Cardiac septum (tissue), 1 donor: ENCODE measurements around the gene FGF3. TPM values are rescaled to one million over a fixed set of nuclear protein-coding genes. Genes with fewer than 3 reads are reported as not detected.
A peak's percentile ranks its signal among the peaks of the same experiment; 100 is the strongest.

Source experiments
- DNase-seq: peaks from one replicate; pipeline ENCODE4 v3.0.0-alpha.2; 2020; ENCODE audit warnings: low spot score
- intact Hi-C: fragments of 100-400 bp; cut with DNase I; formaldehyde crosslinking; loops from one replicate; pipeline ENCODE4 v1.14.0; 2022
- long read RNA-seq: library from polyadenylated mRNA; unstranded; transcript quantifications from one replicate; pipeline ENCODE4 v2.0.0, GENCODE V29; 2021
- total RNA-seq: library from RNA; stranded (reverse); fragmentation: NEBNext Ultra II Directional; extraction: Animal tissue kit (Norgen Biotek cat#: 25700); gene quantifications from one replicate; pipeline ENCODE4 v1.2.1, GENCODE V29; 2021
- donor health status: DM: no; HTN: no; CAD: no.

FGF3 gene
- not detected for total RNA-seq
- long read RNA-seq, result 0 reads

DNA sequence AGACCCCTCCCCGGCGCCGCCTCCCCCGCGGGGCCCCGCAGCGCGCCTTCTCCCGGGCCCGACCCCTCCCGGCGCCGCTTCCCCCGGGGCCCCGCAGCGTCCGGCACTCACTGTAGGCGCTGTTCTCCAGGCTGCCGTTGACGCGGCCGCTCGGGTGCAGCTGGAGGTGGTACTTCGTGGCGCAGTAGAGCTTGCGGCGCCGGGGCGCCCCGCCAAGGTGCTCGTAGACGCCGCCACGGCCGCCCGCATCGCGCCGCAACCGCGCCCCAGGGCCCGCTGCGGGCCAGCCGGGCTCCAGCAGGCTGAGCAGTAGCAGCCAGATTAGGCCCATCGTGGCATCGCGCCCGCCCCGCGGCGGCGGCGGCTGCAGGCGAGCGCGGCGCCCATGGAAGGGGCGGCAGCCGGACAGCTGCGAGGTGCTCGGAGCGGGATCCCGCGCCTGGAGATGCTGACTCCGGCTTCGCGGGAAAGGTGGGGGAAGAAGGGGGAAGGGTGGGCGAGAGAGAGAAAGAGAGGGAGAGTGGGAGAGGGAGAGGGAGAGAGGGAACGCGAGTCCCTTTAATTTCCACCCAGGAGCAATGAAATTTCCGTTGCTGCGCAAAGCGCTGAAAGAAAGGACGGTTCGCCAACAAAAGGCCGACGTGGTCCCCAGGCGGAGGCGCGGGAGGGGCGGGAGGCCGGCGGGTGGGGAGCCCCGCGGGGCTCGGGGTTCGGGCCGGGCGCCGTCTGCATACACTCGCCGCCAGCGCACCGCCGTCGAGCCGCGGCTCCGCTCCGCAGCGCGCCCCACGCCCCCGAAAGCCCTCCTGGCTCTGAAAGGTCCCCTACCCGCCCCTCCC is at the start of gene FGF3:
Gene FGF3 (minus strand): TSS at position 814 of the 839 bp plus-strand sequence. CDS start 483 bp downstream, at position 331.
- intact Hi-C loops, result no loop called here
- DNase-seq, result no peak

DNA sequence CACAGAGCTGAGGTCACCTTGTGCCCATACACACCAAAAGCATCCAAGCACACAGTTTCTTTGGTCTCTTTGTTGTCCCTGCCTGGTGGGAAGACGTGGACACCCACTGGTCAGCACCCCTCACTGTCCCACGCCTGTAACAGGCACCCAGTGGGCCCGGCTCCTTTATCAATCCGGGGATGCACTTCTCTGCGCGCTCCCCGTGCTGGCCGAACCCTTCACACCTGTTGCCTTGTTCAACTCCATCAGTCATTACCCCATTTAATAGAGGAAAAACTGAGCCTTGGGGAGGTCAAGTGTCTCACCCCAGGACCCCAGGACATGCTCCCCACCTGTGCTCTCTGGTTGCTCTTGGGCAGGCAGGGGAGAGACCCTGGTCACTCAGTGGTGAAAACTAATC is 49.7 kb upstream of the FGF3 start:
- intact Hi-C loops, result no loop called here
- DNase-seq, result peak; percentile 51

DNA sequence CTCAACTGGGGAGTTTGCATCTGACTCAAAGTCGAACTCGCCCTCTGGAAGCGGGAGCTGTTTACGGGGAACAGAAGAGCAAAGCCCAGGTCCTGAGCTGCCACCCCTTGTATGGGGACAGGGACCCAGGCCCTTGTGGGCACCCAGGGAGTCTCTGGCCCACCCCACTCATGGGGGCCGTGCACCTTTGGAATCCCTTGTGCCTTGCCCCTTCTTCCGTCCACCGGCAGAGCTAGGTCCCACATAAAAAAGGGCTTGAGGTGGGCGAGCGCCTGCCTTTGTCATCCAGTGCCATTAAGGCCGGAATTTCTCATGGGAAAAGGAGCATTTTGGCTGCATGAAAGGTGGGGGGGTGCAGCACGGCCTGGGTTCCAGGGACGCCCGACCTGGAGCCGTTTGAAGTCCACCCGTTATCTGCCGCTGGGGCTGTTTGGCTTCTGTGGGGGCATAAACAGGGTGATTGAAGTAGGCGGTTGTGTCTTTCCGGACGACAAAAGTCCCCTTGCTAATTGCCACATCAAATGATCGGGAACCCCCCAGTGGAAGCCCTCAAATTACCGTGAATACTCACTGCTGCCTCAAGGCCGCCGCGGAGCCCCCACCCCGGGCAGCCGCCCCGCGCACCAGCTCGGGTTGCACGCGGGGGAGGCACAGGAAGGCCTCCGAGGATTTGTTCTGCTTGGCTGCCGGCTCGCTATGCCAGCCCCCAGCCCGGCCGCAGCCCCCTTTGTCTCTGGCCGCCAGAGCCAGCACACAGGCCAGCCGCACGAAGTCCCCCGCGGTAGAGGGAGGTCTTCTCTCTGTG is 49.0 kb upstream of the FGF3 start:
- peak; percentile 58 for DNase-seq
- intact Hi-C loops, result no loop called here

DNA sequence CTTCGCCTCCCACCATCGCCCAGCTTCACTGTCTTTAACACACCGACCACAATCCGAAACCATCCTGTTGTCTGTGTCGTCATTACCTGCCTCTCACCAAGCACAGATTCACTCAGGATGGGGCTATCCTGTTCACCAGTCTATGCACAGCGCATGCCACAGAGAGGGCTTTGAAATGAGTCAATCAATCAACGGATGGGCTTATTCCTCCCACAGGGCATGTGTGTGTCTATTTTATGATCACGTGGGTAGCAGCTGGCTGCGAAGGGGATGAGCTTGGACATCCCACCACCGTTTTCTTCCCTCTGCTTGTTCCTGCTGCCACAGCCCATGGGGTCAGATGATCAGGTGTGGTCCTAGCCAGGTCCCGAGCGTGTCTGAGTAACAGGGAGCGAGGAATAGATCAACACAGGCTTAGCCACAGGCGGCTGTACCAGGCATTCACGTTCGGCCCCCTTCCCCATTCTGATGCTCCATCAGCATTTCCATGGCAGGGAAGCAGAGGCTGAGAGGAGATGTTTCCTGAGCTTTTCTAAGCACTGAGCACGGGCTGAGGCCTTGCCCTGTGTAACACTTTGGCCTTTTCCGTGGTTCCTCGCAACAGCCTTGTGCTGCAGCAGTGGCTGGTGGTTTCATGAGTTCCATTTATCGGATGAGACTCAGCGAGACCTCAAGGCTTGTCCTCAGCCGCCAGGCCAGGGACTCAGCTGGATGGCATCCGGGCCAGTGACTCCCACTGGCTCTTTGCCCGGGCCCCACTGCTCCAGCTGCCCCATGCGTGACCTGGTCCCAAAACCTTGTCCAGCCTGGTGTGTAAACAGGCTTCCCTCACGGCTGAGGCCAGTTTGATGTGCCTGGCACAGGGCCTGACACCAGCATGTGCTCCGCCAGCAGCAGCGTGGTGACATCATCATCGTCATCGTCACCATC is 48.1 kb upstream of the FGF3 start:
- peak; percentile 44 for DNase-seq
- intact Hi-C loops, result no loop called here

DNA sequence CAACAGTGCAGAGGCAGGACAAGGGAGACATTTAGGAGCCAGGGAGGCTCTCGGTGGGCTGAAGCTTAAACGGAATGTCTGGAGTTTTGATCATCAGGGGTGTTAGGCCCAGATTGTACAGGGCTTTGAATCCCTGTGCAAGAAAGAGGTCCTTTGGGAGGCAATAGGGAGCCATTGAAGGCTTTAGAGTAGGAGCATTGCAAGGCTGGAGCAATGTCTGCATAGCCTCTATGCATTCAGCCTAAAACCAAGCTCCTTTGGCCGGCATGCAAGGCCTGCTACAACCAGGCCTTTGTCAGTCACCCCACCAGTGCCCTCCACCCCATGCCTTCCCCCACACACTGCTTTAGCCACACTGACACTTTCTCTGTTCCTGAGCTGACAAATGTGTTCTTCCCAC is 47.4 kb upstream of the FGF3 start:
- intact Hi-C loops, result no loop called here

DNA sequence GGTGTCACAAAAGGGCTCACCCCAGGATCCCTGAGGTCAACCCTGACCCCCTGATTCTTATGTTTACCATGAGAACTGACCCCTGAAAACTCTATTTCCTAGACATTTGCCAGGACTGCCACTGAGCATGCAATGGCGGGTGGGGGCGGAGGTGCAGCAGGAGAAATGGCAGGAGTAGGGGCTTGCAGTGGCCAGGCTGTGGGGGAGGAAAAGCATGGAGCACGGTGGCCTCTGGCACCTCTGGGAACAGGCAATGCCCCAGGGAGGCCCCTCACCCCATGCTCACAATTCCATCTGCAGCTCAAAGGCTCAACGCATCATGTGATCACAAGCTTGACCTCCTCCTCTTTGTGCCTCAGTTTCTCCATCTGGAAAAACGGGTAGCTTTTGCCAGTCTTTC is 46.5 kb upstream of the FGF3 start:
- DNase-seq, result peak; percentile 7
- intact Hi-C loops, result no loop called here

More for the DNA sequence above, 47.4 kb upstream of the FGF3 start:
- DNase-seq, result peak; percentile 27

DNA sequence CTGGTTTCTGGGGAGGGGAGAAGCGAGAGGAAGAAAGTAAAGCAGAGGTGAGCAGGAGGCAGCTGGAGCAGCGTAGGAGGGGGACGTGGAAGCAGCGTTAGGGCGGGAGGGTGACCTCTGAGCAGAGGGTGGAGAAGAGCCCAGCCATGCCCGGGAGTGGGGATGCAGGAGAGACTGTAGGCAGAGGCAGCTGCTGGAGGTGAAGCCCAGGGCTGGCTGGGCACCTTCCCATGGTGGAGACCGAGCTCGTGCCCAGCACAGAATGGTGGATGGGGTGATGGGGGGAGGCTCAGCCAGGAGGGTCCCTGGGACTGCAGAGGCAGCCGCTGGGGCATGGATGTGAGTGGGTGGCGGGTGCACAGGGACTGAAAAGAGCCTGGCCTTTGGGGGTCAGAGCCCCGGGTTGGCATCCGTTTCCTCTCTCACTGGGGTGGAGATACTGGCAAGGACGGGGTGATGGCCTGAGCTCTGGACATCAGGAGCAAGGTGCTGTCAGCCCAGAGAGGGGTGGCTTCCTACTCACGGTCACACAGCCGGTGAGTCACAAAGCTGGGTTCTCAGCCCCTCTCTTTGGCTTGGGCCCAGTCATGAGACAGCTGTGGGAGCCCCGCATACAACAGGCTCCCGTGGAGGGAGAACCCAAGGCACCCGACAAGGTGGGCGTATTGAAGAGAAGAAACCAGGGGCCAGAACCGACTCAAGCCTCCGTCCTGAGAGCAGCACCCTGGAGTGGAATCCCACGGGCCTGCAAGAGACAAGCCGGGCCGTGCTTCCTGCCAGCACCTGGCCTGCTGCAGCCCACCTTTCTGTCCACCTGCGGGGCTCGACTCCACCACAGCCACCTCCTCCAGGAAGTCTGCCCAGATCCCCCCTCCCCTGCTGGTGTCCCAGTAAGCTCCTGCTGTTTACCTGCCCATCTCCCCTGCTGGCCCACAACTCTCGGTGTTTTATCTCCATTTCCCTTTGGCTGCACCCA is 45.8 kb upstream of the FGF3 start:
- DNase-seq, result peak; percentile 46
- intact Hi-C loops, result no loop called here

DNA sequence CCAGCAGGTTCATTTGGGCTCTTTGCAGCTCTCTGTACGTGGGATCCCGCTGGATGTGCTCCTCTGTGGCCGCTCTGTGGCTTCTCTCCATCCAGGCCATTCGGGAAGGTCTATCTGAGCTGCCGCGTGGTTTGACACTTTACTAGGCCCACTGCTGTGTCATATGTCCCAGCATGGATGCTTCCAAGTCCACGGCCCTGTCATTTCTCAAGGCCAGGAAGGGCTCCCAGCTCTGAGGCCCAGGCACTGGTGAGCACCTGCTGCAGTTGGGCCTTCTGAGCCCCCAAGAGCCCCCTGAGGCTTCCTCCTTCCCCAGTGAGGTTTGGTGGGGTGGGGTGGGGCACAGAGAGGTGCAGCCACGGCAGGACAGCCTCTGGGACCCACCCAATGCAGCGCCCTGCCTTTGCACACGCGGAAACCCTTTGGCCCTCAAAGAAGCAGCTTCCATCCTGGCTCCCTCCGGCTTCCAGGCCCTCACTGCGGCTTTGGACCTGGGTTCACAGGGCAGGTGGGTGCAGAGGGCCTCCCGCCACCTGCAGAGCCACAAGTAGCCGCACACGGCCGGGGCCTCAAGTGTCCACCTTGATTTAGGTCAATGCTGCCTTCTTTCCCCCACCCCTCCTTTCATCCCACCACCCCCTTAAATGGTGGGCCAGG is 44.5 kb upstream of the FGF3 start:
- intact Hi-C loops, result no loop called here
- DNase-seq, result peak; percentile 53

DNA sequence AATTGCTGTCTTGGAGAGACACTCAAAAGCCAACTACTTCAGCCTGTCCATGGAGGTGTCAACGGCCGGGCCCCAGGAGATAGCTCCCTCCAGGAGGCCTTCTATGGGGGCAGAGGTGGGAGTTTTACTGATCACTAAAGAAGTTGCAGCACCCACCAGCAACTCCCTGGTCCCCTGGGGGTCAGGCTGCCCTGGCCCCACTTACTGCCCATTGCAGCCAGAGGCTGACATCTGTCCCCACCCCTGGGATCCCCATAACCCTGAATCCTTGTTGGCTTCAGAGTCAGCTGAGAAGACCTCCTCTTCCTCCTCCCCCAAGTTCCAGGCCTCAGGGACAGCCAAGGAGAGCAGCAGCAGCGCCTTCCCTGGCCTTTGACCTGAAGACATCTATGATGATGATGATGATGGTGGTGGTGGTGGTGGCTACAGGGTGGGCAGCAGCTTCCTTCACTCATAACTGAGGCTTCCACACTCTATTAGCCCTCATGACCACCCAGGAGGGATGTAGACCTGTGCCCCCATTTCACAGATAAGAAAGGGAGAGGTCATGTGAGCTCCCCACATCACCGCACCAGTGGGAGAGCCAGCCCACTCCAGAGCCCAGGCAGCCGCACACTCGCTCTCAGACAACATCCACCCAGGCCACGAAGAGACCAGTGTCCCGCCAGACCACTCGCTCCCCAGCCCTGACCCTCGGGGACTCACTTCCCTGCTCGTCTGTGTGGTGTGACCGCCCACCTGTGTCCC is 43.8 kb upstream of the FGF3 start:
- peak; percentile 73 for DNase-seq
- intact Hi-C loops, result no loop called here

DNA sequence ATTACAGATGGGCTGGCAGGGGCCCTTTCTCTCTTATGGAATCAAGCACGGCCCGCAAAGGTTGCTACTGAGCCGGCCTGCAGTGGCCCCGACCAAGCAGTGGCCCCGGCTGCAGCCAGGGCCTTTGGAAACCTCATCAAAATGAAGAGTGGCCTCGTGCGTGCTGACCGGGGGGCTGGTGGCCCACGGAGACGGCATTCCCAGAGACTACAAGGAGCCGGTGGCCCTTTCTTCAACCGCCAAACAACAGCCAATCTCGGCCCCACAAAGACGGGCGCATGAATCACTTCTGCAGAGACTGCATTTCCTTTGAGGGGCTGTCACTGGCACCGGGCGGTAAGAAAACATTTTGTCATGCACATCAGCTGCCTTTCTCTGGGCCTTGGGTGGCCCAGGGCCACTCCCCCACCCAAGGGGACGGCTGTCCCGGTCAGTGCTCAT is 43.1 kb upstream of the FGF3 start:
- DNase-seq, result no peak
- intact Hi-C loops, result no loop called here

DNA sequence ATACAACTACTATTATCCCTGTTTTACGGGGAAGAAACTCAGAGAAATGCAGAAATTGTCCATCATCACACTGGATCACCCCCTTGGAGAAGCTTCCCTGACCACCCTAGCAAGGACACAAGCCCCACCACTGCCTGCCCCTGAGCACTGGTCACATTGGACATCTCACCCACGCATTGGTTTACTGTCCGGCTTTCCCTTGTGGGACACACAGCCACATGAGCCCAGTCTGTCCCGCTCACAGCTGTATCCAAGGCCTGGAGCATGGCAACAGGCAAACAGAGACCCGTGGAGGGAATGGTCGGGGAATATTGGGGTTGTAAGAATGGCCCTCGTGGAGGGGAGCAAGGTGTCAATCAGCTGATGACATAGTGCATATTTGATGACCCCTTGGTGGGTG is 42.7 kb upstream of the FGF3 start:
- intact Hi-C loops, result no loop called here
- peak; percentile 20 for DNase-seq

DNA sequence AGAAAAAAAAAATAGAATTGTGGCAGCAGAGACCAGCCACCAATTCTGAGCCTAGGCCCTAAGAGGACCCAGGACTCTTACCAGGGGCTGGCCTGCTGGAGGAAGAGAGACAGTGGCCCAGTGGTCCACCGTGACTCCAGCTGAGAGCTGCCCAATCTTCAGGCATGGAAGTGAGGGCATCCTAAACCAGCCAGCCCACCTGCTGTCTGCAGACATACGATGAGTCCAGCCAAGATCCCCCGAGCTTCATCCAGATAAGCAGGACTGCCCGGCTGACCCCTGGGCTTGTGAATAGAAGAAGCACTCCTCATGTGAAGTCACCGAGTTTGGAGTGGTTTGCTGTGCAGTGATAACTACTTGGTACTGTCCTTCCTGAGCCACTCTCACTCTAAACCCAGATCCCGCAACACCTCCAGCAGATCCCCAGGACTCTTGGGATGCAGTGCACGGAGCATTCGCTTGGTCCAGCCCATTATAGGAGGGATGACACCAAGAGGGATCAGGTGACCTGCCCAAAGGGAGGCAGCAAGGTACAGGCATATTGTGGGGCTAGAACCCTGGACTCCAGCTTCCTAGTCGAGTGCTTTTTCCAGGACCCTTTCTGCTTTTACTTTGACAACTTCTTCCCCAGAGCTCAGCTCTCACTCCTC is 41.7 kb upstream of the FGF3 start:
- peak; percentile 46 for DNase-seq
- intact Hi-C loops, result no loop called here

DNA sequence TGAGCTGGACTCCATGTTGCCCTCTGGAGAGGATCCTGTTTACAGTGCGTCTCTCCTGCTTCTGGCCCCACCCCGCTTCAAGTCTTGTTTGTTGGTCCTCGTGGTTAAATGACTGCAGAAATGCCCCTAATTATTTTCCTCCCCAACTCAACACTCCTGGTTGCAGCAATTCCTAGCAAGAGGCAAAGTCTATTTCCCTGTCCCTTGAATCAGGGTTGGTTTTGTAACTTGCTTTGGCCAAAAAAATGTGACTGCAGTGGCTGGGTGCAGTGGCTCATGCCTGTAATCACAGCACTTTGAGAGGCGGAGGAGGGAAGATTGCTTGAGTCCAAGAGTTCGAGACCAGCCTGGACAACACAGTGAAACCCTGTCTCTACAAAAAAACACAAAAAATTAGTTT is 41.0 kb upstream of the FGF3 start:
- peak; percentile 26 for DNase-seq
- intact Hi-C loops, result no loop called here

DNA sequence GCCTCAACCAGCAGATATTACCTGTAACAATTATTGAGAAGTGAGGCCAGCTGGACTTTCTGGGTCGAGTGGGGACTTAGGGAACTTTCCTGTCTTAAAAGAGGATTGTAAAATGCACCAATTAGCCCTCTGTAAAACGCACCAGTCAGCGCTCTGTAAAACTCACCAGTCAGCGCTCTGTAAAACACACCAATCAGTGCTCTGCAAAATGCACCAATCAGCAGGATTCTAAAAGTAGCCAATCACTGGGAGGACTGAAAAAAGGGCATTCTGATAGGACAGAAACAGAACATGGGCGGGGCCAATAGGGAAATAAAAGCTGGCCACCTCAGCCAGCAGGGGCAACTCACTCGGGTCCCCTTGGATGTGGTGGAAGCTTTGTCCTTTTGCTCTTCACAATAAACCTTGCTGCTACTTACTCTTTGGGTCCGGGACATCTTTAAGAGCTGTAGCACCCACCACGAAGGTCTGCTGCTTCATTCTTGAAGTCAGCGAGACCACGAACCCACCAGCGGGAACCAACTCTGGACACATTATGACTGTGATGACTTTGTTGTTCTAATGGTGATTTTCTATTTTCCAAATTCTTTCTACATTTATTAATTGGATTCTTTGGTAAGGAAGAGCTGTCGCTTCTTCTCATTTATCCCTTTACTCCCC is 40.2 kb upstream of the FGF3 start:
- peak; percentile 60 for DNase-seq
- intact Hi-C loops, result no loop called here

DNA sequence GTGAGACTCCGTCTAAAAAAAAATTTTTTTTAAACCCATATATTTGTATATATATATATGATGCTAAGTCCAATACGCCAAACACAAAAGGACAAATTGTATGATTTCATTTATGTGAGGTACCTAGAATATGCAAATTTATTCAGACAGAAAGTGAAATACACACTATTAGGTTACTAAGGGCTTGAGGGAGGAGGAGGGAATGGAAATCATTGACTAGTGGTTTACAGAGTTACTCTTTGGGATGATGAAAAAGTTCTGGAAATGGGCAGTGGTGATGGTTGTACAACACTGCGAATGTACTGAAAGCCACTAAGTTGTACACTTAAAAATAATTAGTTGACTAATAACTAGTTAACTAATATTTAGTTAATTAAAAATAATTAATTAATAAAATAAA is 36.2 kb upstream of the FGF3 start:
- no peak for DNase-seq
- intact Hi-C loops, result no loop called here

DNA sequence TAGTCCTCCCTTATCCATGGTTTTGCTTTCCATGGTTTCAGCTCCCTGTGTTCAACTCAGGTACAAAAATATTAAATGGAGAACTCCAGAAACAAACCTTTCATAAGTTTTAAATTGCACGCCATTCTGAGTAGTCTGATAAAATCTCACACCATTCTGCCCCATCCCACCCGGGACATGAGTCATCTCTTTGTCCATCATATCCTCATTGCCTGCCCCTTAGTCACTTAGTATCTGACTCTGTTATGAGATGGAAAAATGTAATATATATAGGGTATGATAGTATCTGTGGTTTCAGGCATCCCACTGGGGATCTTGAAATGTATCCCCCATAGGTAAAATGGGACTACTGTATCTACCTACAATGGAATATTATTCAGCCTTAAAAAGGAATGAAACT is 35.5 kb upstream of the FGF3 start:
- intact Hi-C loops, result no loop called here
- no peak for DNase-seq
